ENCODE measurements around the gene LAMA3.
A peak's percentile ranks its signal among the peaks of the same experiment; 100 is the strongest.

The LAMA3 gene

DNA sequence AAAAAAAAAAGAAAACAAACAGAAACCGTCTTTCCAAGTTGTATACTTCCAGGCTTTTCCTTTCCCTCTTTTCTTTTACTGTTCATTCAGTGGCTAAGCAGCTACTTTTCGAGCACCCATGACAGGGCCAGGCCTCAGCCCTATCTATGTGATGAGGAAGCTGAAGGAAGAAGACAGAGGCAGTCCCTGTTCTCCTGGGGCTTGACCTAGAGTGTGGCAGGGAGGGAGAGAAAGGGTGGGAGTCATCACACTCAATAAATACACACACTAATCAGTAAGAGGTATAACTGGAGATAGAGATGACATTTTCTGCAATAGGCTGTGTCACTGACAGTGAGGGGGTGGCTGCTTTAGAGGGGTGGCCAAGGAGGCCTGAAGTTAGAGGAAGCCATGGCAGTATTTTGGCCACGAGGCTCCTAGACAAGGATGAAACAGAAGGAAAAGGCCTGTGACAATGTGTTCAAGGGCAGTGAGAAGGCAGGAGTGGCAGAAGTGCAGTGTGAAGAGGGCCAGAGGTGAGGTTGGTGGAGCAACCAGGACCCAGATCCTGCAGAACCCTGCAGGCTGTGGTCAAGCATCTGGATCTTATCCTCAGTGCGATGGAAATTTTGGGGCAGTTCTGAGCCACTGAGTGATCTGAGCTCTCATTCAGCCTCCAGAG lies 193.5 kb downstream of the LAMA3 start:
- H3K9me2 ChIP-seq (replicated peaks; ENCODE audit: low read depth, low read length): no peaks in the 10 kb centered on the region
- H3K9ac ChIP-seq (ENCODE audit: low read depth, low read length, poor library complexity, severe bottlenecking): no peak overlapping the region
- H4K20me1 ChIP-seq (ENCODE audit: insufficient read depth, low read length, poor library complexity, severe bottlenecking): no peaks in the 10 kb centered on the region
- no peaks in the 10 kb centered on the region for H3K36me3 ChIP-seq (ENCODE audit: insufficient read depth, low read length)
- no peak overlapping the region for H3K4me3 ChIP-seq (ENCODE audit: low read length, poor library complexity, severe bottlenecking)
- no peaks in the 10 kb centered on the region for H3K79me2 ChIP-seq (ENCODE audit: insufficient read depth, low read length)
- 0 out of 2 replicates have a peak overlapping the region, but pooled peaks have one; percentile 5 for H2AFZ ChIP-seq (ENCODE audit: low read length)
- no peaks in the 10 kb centered on the region for H3F3A ChIP-seq (ENCODE audit: low read depth)
- H3K4me1 ChIP-seq (ENCODE audit: insufficient read depth, low read length, poor library complexity, severe bottlenecking): peaks cover 6% of the 10 kb centered on the region
- no peak overlapping the region for H3K4me2 ChIP-seq (ENCODE audit: low read depth, low read length, poor library complexity, severe bottlenecking)
- TF ChIP-seq, protein P1, sequence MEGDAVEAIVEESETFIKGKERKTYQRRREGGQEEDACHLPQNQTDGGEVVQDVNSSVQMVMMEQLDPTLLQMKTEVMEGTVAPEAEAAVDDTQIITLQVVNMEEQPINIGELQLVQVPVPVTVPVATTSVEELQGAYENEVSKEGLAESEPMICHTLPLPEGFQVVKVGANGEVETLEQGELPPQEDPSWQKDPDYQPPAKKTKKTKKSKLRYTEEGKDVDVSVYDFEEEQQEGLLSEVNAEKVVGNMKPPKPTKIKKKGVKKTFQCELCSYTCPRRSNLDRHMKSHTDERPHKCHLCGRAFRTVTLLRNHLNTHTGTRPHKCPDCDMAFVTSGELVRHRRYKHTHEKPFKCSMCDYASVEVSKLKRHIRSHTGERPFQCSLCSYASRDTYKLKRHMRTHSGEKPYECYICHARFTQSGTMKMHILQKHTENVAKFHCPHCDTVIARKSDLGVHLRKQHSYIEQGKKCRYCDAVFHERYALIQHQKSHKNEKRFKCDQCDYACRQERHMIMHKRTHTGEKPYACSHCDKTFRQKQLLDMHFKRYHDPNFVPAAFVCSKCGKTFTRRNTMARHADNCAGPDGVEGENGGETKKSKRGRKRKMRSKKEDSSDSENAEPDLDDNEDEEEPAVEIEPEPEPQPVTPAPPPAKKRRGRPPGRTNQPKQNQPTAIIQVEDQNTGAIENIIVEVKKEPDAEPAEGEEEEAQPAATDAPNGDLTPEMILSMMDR (conservative IDR thresholded peaks at IDR 0.05; ENCODE audit: low read length): no peak
- TF ChIP-seq EZH2phosphoT487 (IDR thresholded peaks at IDR 0.05; ENCODE audit: borderline replicate concordance): no peak
- H3K9me3 ChIP-seq (ENCODE audit: insufficient read depth, low read depth, low read length): no peaks in the 10 kb centered on the region
- no peaks in the 10 kb centered on the region for H3K27me3 ChIP-seq (ENCODE audit: insufficient read depth, low read length, poor library complexity, severe bottlenecking)

DNA sequence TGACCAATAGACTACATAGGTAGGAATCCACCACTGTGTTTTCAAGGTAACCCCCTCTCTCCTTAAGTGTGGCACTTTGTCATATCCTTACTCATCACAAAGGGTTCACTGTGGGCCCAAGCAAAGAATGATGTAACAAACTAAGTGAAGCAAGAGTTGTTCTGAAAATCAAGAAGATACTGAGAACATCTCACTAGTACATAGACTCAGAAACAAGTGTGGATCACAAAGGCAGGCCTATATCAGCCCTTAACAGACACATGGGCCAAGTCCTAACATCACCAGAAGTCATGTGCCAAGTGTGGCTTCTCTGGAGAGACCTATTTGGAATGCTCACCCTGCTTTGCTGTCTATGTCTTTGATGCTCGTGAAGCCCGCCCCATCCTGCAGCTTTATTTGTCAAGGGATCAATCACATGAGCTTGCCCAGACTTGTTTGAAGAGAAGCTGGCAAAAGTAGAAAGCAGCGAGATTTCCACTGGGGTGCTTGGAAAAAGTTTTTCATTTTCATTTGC lies 194.1 kb downstream of the LAMA3 start:
- H4K20me1 ChIP-seq (ENCODE audit: insufficient read depth, low read length, poor library complexity, severe bottlenecking): no peaks in the 10 kb centered on the region
- H3K9me2 ChIP-seq (replicated peaks; ENCODE audit: low read depth, low read length): no peaks in the 10 kb centered on the region
- H3K27me3 ChIP-seq (ENCODE audit: insufficient read depth, low read length, poor library complexity, severe bottlenecking): no peaks in the 10 kb centered on the region
- no peak overlapping the region for H3K4me3 ChIP-seq (ENCODE audit: low read length, poor library complexity, severe bottlenecking)
- H3K36me3 ChIP-seq (ENCODE audit: insufficient read depth, low read length): no peaks in the 10 kb centered on the region
- peaks cover 6% of the 10 kb centered on the region for H3K4me1 ChIP-seq (ENCODE audit: insufficient read depth, low read length, poor library complexity, severe bottlenecking)
- H2AFZ ChIP-seq (ENCODE audit: low read length): peak overlapping the region; percentile 5; the same call in 1 of the 2 replicates
- no peaks in the 10 kb centered on the region for H3K79me2 ChIP-seq (ENCODE audit: insufficient read depth, low read length)
- no peaks in the 10 kb centered on the region for H3F3A ChIP-seq (ENCODE audit: low read depth)
- H3K9me3 ChIP-seq (ENCODE audit: insufficient read depth, low read depth, low read length): peaks cover 2% of the 10 kb centered on the region; the same call in 1 of the 2 replicates
- no peak for TF ChIP-seq EZH2phosphoT487 (IDR thresholded peaks at IDR 0.05; ENCODE audit: borderline replicate concordance)
- TF ChIP-seq, protein P1 (conservative IDR thresholded peaks at IDR 0.05; ENCODE audit: low read length): no peak
- no peak overlapping the region for H3K4me2 ChIP-seq (ENCODE audit: low read depth, low read length, poor library complexity, severe bottlenecking)
- no peak overlapping the region for H3K9ac ChIP-seq (ENCODE audit: low read depth, low read length, poor library complexity, severe bottlenecking)

DNA sequence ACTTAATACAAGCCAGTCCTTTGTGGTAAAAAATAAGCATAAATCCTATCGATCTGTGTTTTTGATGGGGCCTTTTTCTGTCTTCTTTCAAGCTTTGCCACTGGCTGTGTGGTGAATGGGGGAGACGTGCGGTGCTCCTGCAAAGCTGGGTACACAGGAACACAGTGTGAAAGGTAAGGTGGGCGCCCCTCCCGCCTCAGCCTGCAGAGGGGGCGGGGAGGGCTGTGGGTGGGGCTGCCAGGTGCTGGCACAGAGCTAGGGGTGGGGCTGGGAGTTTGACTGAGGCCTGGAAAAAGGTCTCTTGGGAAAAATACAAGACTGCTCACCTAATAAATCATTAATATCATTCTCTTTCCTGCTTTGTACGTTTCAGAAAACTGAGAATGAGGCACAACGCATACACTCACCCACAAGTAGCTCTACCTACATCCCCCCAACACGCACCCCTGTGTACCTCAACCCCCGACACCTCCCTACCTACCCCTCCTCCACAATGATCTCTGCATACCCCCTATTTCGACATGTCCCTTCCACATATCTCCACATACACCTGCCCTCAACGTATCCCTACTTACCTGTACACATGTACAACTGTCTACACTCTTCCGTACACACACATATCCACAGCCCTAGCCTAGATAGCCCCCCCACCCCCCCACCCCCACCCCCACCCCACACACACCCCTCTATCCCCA lies 195.6 kb downstream of the LAMA3 start:
- Histone ChIP-seq H3K4me2 (ENCODE audit: low read depth, low read length, poor library complexity, severe bottlenecking) (no peak overlapping the region), H3K79me2 (ENCODE audit: insufficient read depth, low read length) (no peaks in the 10 kb centered on the region), H4K20me1 (ENCODE audit: insufficient read depth, low read length, poor library complexity, severe bottlenecking) (no peaks in the 10 kb centered on the region), H3K9me3 (ENCODE audit: insufficient read depth, low read depth, low read length) (peaks cover 3% of the 10 kb centered on the region; the same call in 1 of the 2 replicates), H3F3A (ENCODE audit: low read depth) (no peaks in the 10 kb centered on the region), H3K9ac (ENCODE audit: low read depth, low read length, poor library complexity, severe bottlenecking) (no peak overlapping the region), H3K9me2 (replicated peaks; ENCODE audit: low read depth, low read length) (no peaks in the 10 kb centered on the region), H3K36me3 (ENCODE audit: insufficient read depth, low read length) (no peaks in the 10 kb centered on the region), H2AFZ (ENCODE audit: low read length) (no peak overlapping the region), H3K4me1 (ENCODE audit: insufficient read depth, low read length, poor library complexity, severe bottlenecking) (peaks cover 6% of the 10 kb centered on the region), H3K4me3 (ENCODE audit: low read length, poor library complexity, severe bottlenecking) (no peak overlapping the region), H3K27me3 (ENCODE audit: insufficient read depth, low read length, poor library complexity, severe bottlenecking) (no peaks in the 10 kb centered on the region)
- TF ChIP-seq EZH2phosphoT487 (IDR thresholded peaks at IDR 0.05; ENCODE audit: borderline replicate concordance): no peak
- TF ChIP-seq, protein P1 (conservative IDR thresholded peaks at IDR 0.05; ENCODE audit: low read length): no peak

Measured in Loucy (cell line).